PFSK-1 (cell line): Measurements from ENCODE around the gene IFITM1.

Experiments
- SIN3A ChIP-seq: IDR thresholded peaks from 2 replicates; pipeline ENCODE4 v1.6.1; 2012; ENCODE audit warnings: mild to moderate bottlenecking, low read length, moderate library complexity, borderline replicate concordance; ENCODE audit not compliant: insufficient read depth
- TF ChIP-seq, protein P1 (sequence below), 2 experiments: IDR thresholded peaks; 2 replicates each; pipeline versions ENCODE4 v1.6.1 to v1.8.0; 2011 to 2012; ENCODE audit warnings: low read depth in 2 of 2, low read length in 2 of 2, control low read depth in 1 of 2, inconsistent platforms in 1 of 2, mild to moderate bottlenecking in 1 of 2, moderate library complexity in 1 of 2; ENCODE audit not compliant: insufficient read depth in 1 of 2

DNA sequence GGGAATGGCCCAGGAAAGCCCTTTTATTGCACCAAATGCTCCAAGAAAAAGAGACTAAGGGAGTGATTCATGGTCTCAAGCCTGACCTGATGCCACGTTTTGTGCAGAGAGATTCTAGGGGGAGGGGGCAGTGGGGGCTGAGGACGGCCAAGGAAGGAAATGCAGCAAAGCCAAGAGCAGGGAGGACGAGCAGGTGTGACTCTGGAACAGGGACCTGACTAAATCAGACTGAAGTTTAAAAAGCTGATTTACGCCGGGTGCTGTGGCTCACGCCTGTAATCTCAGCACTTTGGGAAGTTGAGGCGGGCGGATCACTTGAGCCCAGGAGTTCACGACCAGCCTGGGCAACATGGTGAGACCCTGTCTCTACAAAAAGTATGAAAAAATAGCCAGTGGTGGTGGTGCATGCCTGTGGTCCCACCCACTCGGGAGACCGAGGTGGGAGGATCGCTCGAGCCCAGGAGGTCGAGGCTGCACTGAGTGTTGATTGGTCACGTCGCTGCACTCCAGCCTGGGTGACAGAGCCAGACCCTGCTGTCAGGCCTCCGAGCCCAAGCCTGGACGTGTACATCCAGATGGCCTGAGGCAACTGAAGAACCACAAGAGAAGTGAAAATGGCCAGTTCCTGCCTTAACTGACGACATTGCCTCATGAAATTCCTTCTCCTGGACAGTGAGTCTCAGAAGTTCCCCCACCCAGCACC, 17.7 kb downstream of the IFITM1 start:
- TF ChIP-seq, protein P1, sequence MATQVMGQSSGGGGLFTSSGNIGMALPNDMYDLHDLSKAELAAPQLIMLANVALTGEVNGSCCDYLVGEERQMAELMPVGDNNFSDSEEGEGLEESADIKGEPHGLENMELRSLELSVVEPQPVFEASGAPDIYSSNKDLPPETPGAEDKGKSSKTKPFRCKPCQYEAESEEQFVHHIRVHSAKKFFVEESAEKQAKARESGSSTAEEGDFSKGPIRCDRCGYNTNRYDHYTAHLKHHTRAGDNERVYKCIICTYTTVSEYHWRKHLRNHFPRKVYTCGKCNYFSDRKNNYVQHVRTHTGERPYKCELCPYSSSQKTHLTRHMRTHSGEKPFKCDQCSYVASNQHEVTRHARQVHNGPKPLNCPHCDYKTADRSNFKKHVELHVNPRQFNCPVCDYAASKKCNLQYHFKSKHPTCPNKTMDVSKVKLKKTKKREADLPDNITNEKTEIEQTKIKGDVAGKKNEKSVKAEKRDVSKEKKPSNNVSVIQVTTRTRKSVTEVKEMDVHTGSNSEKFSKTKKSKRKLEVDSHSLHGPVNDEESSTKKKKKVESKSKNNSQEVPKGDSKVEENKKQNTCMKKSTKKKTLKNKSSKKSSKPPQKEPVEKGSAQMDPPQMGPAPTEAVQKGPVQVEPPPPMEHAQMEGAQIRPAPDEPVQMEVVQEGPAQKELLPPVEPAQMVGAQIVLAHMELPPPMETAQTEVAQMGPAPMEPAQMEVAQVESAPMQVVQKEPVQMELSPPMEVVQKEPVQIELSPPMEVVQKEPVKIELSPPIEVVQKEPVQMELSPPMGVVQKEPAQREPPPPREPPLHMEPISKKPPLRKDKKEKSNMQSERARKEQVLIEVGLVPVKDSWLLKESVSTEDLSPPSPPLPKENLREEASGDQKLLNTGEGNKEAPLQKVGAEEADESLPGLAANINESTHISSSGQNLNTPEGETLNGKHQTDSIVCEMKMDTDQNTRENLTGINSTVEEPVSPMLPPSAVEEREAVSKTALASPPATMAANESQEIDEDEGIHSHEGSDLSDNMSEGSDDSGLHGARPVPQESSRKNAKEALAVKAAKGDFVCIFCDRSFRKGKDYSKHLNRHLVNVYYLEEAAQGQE (IDR thresholded peaks at IDR 0.05; ENCODE audit: insufficient read depth in 1 of 2, low read depth in 2 of 2, low read length in 2 of 2): no peak
- TF ChIP-seq SIN3A: no peak
